NCI-H1105 (cell line): Measurements from ENCODE around the gene MDK.

Source experiments
- DNase-seq: peaks from one replicate; lab custom pipeline; 2025; lab: John Stamatoyannopoulos, UW

The MDK gene, protein sequence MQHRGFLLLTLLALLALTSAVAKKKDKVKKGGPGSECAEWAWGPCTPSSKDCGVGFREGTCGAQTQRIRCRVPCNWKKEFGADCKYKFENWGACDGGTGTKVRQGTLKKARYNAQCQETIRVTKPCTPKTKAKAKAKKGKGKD

DNA sequence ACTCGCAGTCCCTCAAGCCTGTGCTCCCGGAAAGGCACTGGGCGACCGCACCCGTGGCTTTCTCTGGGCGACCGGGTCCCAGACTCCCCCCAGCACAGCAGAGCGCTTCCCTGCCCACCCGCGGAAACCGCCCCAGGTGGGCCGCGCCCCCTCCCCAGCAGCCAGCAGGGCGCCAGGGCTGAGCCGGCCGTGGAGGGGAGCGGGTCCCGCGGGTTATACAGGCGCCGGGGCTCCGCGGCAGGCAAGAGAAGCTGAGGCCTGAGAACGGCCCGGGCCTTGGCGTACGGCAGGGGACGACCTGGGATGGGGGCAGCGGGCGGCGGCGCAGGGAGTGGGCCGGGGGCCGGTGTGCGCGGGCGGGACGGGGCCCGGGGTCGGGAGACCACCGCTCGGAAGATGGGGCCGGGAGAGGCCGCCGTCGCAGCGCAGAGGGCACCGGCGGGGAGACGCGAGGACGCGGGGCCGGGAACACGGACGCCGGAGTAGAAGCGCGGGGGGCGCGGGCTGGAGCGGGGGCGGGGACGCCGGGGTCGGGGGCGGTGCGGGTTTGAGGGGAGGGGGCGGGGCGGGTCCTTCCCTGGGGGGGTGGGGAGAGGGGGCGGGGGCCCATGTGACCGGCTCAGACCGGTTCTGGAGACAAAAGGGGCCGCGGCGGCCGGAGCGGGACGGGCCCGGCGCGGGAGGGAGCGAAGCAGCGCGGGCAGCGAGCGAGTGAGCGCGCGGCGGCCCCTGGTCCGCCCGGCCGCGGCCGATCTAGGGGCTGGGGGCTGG, at the start of gene MDK:
Gene MDK, plus strand, starts transcription at position 622 of the 771 bp plus-strand sequence. CDS start 389 bp downstream, outside the sequence.
- peak; percentile 64 for DNase-seq

GRCh38 chr11:46332093-46332567, 49.3 kb upstream of the MDK start:
- DNase-seq, result no peak

GRCh38 chr11:46332568-46333393, 48.7 kb upstream of the MDK start:
- peak; percentile 54 for DNase-seq

- DNase-seq, result peak; percentile 39
These were observed 48.0 kb upstream of the MDK start for GRCh38 chr11:46333394-46333947.

DNA sequence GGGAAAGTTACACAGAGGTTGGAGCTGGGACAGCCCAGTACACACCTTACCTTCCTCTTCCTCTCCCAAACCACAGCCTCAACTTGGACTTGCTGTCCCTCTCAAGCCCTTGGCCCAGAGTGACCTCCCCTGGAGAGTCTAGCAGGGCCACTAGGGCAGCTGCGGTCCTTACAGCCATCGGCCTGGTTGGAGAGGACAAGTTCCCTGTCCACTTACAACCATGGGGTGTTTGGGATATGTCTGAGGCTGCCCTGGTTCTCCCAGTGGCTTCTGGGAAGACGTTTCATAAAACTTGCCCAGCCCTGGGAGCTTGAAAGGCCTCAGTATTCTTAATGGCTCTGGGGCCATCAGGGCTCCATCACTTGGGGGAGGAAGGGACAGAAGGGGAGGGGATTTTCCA, 47.3 kb upstream of the MDK start:
- DNase-seq, result no peak

DNA sequence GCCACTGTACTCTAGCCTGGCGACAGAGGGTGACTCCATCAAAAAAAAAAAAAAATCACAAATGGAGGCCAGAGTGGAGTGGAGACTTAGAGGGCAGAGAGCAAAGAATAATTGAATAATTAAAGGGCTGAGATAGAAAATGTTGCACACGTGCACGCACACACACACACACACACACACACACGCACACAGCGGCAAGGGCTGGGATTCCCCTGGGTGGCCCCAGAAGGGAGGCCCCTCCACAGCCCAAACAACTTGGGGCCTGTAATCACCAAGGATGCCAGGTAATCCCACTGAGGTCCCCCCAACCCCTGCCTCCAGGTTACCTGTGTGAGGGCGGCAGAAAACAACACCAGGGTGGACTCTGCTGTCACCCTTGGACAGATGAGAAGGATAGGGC, 46.2 kb upstream of the MDK start:
- no peak for DNase-seq

DNA sequence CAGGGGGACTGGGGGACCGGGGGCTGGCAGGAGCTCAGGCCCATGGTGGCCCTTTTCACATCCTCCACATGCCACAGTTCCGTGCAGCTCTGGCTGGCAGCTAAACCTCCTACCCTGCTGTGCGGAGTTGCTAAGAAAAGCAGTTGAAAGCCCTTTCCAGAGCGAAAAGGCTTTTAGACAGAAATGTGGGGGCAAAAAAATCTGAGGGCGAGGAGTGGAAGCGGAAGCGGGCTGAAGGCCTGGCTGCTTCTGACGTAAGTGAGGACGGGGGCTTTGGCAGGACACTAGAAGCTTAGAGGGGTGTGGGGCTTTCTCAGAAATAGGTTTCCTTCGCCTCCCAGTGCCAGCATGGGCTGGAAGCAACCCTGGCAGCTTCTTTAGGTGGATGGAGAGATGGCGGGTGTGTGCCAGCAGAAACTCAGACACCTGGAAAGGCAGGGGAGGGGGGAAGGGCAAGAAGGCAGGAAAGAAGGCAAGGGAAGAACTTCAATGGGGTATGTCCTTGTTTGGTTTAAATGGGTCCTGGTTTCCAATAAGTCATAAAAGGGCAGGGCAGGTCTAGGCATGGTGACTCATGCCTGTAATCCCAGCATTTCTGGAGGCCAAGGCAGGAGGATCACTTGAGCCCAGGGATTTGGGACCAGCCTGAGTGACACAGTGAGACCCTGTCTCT, 45.4 kb upstream of the MDK start:
- no peak for DNase-seq

GRCh38 chr11:46336563-46337180, 44.8 kb upstream of the MDK start:
- DNase-seq, result no peak

DNA sequence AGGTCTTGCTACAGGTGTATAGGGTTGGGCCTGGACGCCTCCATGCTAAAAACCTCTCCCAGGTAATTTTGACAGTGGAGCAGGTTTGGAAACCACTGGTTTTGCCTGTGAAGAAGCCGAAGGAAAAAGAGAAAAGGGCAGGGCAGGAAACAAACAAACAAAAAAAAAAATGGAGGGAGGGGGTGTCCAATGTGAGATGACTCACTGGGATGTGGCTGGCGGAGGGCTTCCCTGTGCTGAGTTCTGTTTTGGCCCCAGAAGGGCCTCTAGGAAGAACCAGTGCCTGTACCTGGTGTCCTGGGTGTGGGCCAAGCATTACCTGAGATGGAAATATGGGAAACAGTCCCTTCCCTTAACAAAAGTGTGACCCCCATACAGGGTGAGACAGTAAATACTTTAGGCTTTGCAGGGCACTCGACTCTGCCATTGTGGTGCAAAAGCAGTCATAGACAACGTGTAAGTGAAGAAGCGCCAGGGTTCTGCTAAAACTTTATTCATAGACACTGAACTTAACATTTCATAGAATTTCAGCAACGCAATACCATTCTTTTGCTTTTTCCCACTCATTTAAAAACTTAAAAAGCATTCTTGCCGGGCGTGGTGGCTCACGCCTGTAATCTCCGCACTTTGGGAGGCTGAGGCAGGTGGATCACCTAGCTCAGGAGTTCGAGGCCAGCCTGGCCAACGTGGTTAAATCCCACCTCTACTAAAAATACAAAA, 43.7 kb upstream of the MDK start:
- no peak for DNase-seq

GRCh38 chr11:46338636-46338987, 42.9 kb upstream of the MDK start:
- DNase-seq, result no peak

GRCh38 chr11:46338988-46339666, 42.3 kb upstream of the MDK start:
- peak; percentile 80 for DNase-seq

- DNase-seq, result no peak
These were observed 41.7 kb upstream of the MDK start for GRCh38 chr11:46339816-46340215.

DNA sequence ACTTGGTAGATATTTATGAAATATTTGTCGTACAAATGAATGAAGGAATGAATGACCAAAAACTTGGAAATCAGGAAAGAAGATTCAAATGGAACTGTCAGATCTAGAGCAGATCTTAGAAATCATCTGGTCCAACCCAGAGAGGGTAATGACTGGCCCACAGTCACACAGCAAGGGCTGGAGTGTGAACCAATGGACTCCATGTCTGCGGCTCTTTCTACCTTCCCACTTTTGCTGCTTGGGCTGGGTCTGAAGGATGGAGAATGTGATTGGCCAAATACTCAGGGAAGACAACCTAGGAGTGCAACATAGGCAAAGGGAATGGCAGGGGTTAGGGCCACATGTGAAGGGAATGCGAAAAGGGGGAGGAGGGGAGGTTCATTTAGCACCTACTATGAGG, 40.0 kb upstream of the MDK start:
- DNase-seq, result no peak

GRCh38 chr11:46342239-46342638, 39.2 kb upstream of the MDK start:
- DNase-seq, result no peak

- DNase-seq, result no peak
These were observed 37.9 kb upstream of the MDK start for GRCh38 chr11:46343520-46343919.

GRCh38 chr11:46345131-46345597, 36.3 kb upstream of the MDK start:
- DNase-seq, result peak; percentile 89

DNA sequence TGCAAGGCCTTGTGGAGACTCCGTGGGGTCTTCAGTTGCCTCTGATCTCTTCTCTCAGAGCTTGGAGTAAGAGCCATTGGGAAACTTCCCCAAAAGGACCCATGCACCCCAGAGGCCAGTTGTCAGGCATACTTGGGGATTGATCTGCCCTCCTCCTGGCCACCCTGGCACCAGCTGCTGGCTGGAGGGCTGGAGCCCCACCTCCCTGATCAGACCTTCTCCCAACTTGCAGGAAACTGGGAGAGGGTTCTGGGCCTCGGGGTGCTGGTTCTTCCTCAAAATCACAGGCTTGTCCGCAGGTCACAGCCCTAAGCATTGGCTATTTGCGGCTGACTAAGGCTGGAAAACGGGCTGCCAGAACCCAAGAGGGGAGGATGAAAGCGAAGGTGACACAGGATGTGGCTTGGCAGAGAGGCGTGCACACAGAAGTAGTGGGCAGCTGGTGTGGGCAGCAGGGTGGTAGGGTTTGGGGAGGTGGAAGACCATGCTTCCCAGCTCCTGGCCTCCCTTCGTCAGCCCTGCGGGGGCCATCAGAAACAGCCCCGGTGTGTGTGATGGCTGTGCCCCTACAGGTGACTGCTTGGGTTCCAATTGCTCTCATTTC, 35.5 kb upstream of the MDK start:
- DNase-seq, result no peak

DNA sequence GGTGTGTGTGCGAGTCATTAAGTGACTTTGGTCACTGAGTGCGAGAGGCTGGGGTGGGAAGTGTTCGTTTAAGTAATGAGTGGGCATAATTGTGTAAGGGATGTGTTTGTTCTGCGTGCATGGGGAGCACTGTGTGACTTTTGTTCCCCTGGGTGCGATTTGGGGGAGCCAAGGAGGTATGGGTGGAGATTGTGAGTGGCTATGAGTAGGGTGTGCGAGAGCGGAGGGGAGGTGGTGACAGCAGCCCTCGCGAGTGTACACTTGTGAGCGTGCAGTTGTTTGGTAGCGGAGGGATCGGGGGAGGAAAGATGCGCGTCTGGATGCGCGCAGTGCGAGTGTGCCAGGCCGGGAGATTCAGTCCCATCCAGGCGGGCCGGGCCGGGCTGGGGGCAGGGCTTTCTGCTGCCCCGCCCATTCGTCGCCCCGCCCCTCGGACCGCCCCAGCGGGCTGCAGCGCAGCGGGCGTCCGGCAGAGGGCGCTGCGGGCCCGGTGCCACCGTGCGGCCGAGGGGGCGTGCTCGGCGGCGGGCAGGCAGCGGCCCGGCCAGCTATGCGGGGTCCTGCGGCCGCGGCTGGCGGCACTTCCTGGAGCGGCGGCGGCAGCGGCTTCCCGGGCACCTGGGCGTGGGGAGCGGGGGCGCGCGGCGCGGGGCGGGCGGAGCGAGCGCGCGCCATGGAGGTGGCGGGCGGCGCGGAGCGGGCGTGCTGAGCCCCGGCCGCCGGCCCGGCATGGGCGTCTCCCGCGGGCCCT, 34.4 kb upstream of the MDK start, which contains the start of gene DGKZ:
Gene DGKZ, plus strand, starts transcription at position 578 of the 751 bp plus-strand sequence. CDS start 197 bp downstream, outside the sequence.
- DNase-seq, result peak; percentile 72
